CD14-positive monocyte (primary cell): ENCODE data around the gene MRGPRE. TPM values are rescaled to one million over a fixed set of nuclear protein-coding genes. Genes with fewer than 3 reads are reported as not detected.

Source experiments
- DNase-seq, 3 donors: peaks; one replicate each; pipeline ENCODE4 v3.0.0-alpha.2; 2011 to 2022
- H2AFZ ChIP-seq: 2 replicates; pipeline ENCODE4 v1.6.0; 2012; ENCODE audit warnings: mild to moderate bottlenecking, low read depth, low read length, inconsistent platforms; ENCODE audit not compliant: insufficient read depth, poor library complexity, severe bottlenecking
- H3K27ac ChIP-seq, 2 donors: 1 replicate in 1 of 2; 2 replicates in 1 of 2; pipeline ENCODE4 v1.5.1; 2012 to 2013; ENCODE audit warnings: low read length in 2 of 2, control low read depth in 1 of 2, inconsistent platforms in 1 of 2, low read depth in 1 of 2, mild to moderate bottlenecking in 1 of 2
- H3K27me3 ChIP-seq, 2 donors: one replicate each; pipeline versions ENCODE4 v1.6.0 to v1.6.1; 2011 to 2013; ENCODE audit warnings: low read length in 2 of 2; ENCODE audit not compliant: control insufficient read depth in 2 of 2, insufficient read depth in 2 of 2
- H3K36me3 ChIP-seq, 2 donors: replicated peaks in 1 of 2; 1 replicate in 1 of 2; 2 replicates in 1 of 2; pipeline versions ENCODE4 v1.5.1 to v1.6.1; 2012 to 2013; ENCODE audit warnings: low read length in 2 of 2, control low read depth in 1 of 2, inconsistent platforms in 1 of 2, mild to moderate bottlenecking in 1 of 2; ENCODE audit not compliant: insufficient read depth in 2 of 2, control insufficient read depth in 1 of 2
- H3K4me1 ChIP-seq, 2 donors: 1 replicate in 1 of 2; 2 replicates in 1 of 2; pipeline versions ENCODE4 v1.5.1 to v1.6.1; 2012 to 2013; ENCODE audit warnings: low read length in 2 of 2, control low read depth in 1 of 2, inconsistent platforms in 1 of 2, mild to moderate bottlenecking in 1 of 2, moderate library complexity in 1 of 2; ENCODE audit not compliant: insufficient read depth in 2 of 2, control insufficient read depth in 1 of 2
- H3K4me2 ChIP-seq: replicated peaks from 2 replicates; pipeline ENCODE3; 2012; ENCODE audit warnings: low read length, moderate library complexity, mild to moderate bottlenecking; ENCODE audit not compliant: poor library complexity, severe bottlenecking; ENCODE audit errors: extremely low read depth
- H3K4me3 ChIP-seq, 3 experiments: fragments of 200-600 bp in 1 of 3; sonication (generic) in 1 of 3; replicated peaks in 1 of 3; 1 replicate in 2 of 3; 2 replicates in 1 of 3; pipeline ENCODE4 v1.5.1; 2011 to 2013; ENCODE audit warnings: low read length in 3 of 3, mild to moderate bottlenecking in 3 of 3, control low read depth in 2 of 3, low read depth in 2 of 3, inconsistent platforms in 1 of 3, moderate library complexity in 1 of 3
- H3K79me2 ChIP-seq: 2 replicates; pipeline ENCODE4 v1.6.0; 2012; ENCODE audit warnings: mild to moderate bottlenecking, control low read depth, inconsistent platforms, low read length, moderate library complexity; ENCODE audit not compliant: insufficient read depth
- H3K9ac ChIP-seq: 2 replicates; pipeline ENCODE4 v1.6.0; 2017; ENCODE audit warnings: low read length, mild to moderate bottlenecking; ENCODE audit not compliant: insufficient read depth, poor library complexity, severe bottlenecking
- H3K9me3 ChIP-seq, 2 donors: replicated peaks in 1 of 2; 1 replicate in 1 of 2; 2 replicates in 1 of 2; pipeline versions ENCODE4 v1.5.1 to v1.6.1; 2012 to 2013; ENCODE audit warnings: low read length in 2 of 2, control low read depth in 1 of 2; ENCODE audit not compliant: control insufficient read depth in 1 of 2, insufficient read depth in 1 of 2
- H4K20me1 ChIP-seq: 2 replicates; pipeline ENCODE4 v1.6.0; 2012; ENCODE audit warnings: mild to moderate bottlenecking, low read length, control low read depth, moderate library complexity; ENCODE audit not compliant: insufficient read depth
- H3K27ac Mint-ChIP-seq, 7 donors: one replicate each; pipeline ENCODE4 v1.8.0; 2020; ENCODE audit warnings: mild to moderate bottlenecking in 7 of 7, mixed read lengths in 7 of 7, moderate library complexity in 6 of 7, inconsistent platforms in 2 of 7
- H3K27me3 Mint-ChIP-seq, 3 donors: one replicate each; pipeline ENCODE4 v1.8.0; 2021 to 2022; ENCODE audit warnings: low read depth in 3 of 3, mild to moderate bottlenecking in 3 of 3, mixed read lengths in 3 of 3, moderate library complexity in 3 of 3, inconsistent platforms in 1 of 3
- H3K36me3 Mint-ChIP-seq, 2 donors: one replicate each; pipeline ENCODE4 v1.8.0; 2020; ENCODE audit warnings: mixed read lengths in 2 of 2, inconsistent platforms in 1 of 2, mild to moderate bottlenecking in 1 of 2
- H3K4me1 Mint-ChIP-seq: one replicate; pipeline ENCODE4 v1.8.0; 2020; ENCODE audit warnings: mild to moderate bottlenecking, mixed read lengths
- H3K4me3 Mint-ChIP-seq, 2 donors: one replicate each; pipeline ENCODE4 v1.8.0; 2020; ENCODE audit warnings: mild to moderate bottlenecking in 2 of 2, mixed read lengths in 2 of 2, moderate library complexity in 1 of 2
- H3K9me3 Mint-ChIP-seq, 7 donors: one replicate each; pipeline ENCODE4 v1.8.0; 2020 to 2022; ENCODE audit warnings: mixed read lengths in 7 of 7, mild to moderate bottlenecking in 6 of 7, moderate library complexity in 6 of 7, inconsistent platforms in 2 of 7
- CTCF ChIP-seq: fragments of 200-600 bp; IDR thresholded peaks from one replicate; pipeline ENCODE4 v1.8.0; 2022; ENCODE audit warnings: antibody characterized with exemption, mild to moderate bottlenecking
- WGBS: methylation state at CpG from one replicate; pipeline ENCODE4 v1.1.5; 2013; ENCODE audit warnings: missing lambda C conversion rate; ENCODE audit not compliant: insufficient coverage; 5-methylcytosine and 5-hydroxymethylcytosine counted together
- intact Hi-C, 2 donors: fragments of 100-400 bp; cut with micrococcal nuclease; formaldehyde crosslinking; loops; one replicate each; pipeline versions ENCODE4 v1.15.0 to v1.15.1; 2023
- polyA plus RNA-seq, 3 donors: library from polyadenylated mRNA; depleted of rRNA in 1 of 3; unstranded in 2 of 3; stranded (reverse) in 1 of 3; fragments of 300-500 nt in 2 of 3; fragments of >200 nt in 1 of 3; fragmentation: Illumina TruSeq in 2 of 3; gene quantifications; 1 replicate in 2 of 3; 2 replicates in 1 of 3; pipeline ENCODE4 v1.2.3, GENCODE V29; 2012 to 2021

The MRGPRE gene
- polyA plus RNA-seq, 3 donors, result not detected

GRCh38 chr11:3205261-3206155 lies 26.7 kb downstream of the MRGPRE start:
- DNase-seq, result no peak
- no peak overlapping the region for H2AFZ ChIP-seq
- H3K4me3 Mint-ChIP-seq, result peak overlapping the region in 1 of 2 donors; percentile 15
- no peaks in the 10 kb centered on the region for H3K36me3 Mint-ChIP-seq
- peaks cover 29 to 48% (median 34%) of the 10 kb centered on the region in 3 donors for H3K27me3 Mint-ChIP-seq
- peaks cover 4 to 33% of the 10 kb centered on the region in 2 donors for H3K27me3 ChIP-seq
- H3K4me1 Mint-ChIP-seq, result no peaks in the 10 kb centered on the region
- no peaks in the 10 kb centered on the region for H3K79me2 ChIP-seq
- no peak overlapping the region for H3K27ac Mint-ChIP-seq
- H3K4me2 ChIP-seq, result no peak overlapping the region
- intact Hi-C loops, result no loop called here
- no peaks in the 10 kb centered on the region for H3K36me3 ChIP-seq
- no peak overlapping the region for H3K9ac ChIP-seq
- H3K9me3 Mint-ChIP-seq, result peaks cover 0 to 7% (median 1%) of the 10 kb centered on the region in 7 donors
- no peaks in the 10 kb centered on the region for H4K20me1 ChIP-seq
- no peak overlapping the region for H3K27ac ChIP-seq
- no peaks in the 10 kb centered on the region for H3K9me3 ChIP-seq
- peaks cover 0 to 9% of the 10 kb centered on the region in 2 donors for H3K4me1 ChIP-seq
- TF ChIP-seq CTCF, result no peak
- 82% methylated on average over 14 of the region's 16 CpGs for WGBS
- no peak overlapping the region for H3K4me3 ChIP-seq

GRCh38 chr11:3204141-3205015 lies 27.8 kb downstream of the MRGPRE start:
- Histone ChIP-seq H3K27me3 (peaks cover 4 to 32% of the 10 kb centered on the region in 2 donors), H2AFZ (no peak overlapping the region), H3K36me3 (no peaks in the 10 kb centered on the region), H4K20me1 (no peaks in the 10 kb centered on the region), H3K9me3 (no peaks in the 10 kb centered on the region), H3K27ac (no peak overlapping the region), H3K4me1 (peaks cover 0 to 9% of the 10 kb centered on the region in 2 donors), H3K79me2 (no peaks in the 10 kb centered on the region), H3K4me3 (no peak overlapping the region), H3K4me2 (no peak overlapping the region), H3K9ac (no peak overlapping the region)
- WGBS, result 92% methylated on average over 19 of the region's 24 CpGs
- Mint-ChIP-seq H3K4me3 (peak overlapping the region in 1 of 2 donors; percentile 35), H3K27ac (no peak overlapping the region), H3K9me3 (peaks cover 0 to 5% (median 0%) of the 10 kb centered on the region in 7 donors), H3K4me1 (no peaks in the 10 kb centered on the region), H3K36me3 (no peaks in the 10 kb centered on the region), H3K27me3 (peaks cover 32 to 52% (median 39%) of the 10 kb centered on the region in 3 donors)
- intact Hi-C loops, result no loop called here
- no peak for TF ChIP-seq CTCF
- DNase-seq, result no peak
